Activated CD8-positive, alpha-beta memory T cell treated with anti-CD3 and anti-CD28 coated beads for 48 hours (primary cell): Measurements from ENCODE around the gene METTL3.
A peak's percentile ranks its signal among the peaks of the same experiment; 100 is the strongest.

ENCODE experiments used
- DNase-seq, 3 experiments: peaks; one replicate each; pipeline ENCODE4 v3.0.0-alpha.2; 2020; ENCODE audit warnings: low read depth in 2 of 3, low spot score in 2 of 3

METTL3 gene

GRCh38 chr14:21527318-21527679, 16.2 kb upstream of the METTL3 start:
- no peak for DNase-seq

- no peak for DNase-seq
Measured at GRCh38 chr14:21526672-21527317, 15.7 kb upstream of the METTL3 start.

- peak in 2 of 3 experiments; percentile 23 to 55 for DNase-seq
Measured at GRCh38 chr14:21525962-21526671, 15.0 kb upstream of the METTL3 start, which contains the start of gene SALL2. SALL2 (minus strand) TSS chr14:21526346; CDS start chr14:21526127, 219 bp downstream.

- DNase-seq = no peak
Measured at GRCh38 chr14:21525571-21525961, 14.4 kb upstream of the METTL3 start.

- no peak for DNase-seq
Measured at GRCh38 chr14:21524575-21525490, 13.7 kb upstream of the METTL3 start.

GRCh38 chr14:21523203-21523602, 12.1 kb upstream of the METTL3 start:
- no peak for DNase-seq

GRCh38 chr14:21521501-21521900, 10.4 kb upstream of the METTL3 start:
- no peak for DNase-seq

GRCh38 chr14:21520767-21521166, 9.6 kb upstream of the METTL3 start:
- DNase-seq = no peak

GRCh38 chr14:21518725-21519124, 7.6 kb upstream of the METTL3 start:
- no peak for DNase-seq

- DNase-seq = no peak
Measured at GRCh38 chr14:21514341-21514740, 3.2 kb upstream of the METTL3 start.

GRCh38 chr14:21509432-21510143, 1.6 kb downstream of the METTL3 start:
- no peak for DNase-seq

GRCh38 chr14:21506557-21506956, 4.6 kb downstream of the METTL3 start:
- no peak for DNase-seq

GRCh38 chr14:21505012-21505553, 6.1 kb downstream of the METTL3 start:
- DNase-seq = no peak

- DNase-seq = no peak
Measured at GRCh38 chr14:21503376-21503775, 7.8 kb downstream of the METTL3 start.

GRCh38 chr14:21501568-21501967, 9.6 kb downstream of the METTL3 start:
- DNase-seq = no peak

- DNase-seq = no peak
Measured at GRCh38 chr14:21498540-21499526, 12.3 kb downstream of the METTL3 start.

- no peak for DNase-seq
Measured at GRCh38 chr14:21496453-21496852, 14.7 kb downstream of the METTL3 start.

GRCh38 chr14:21494902-21495762, 16.0 kb downstream of the METTL3 start:
- no peak for DNase-seq

- no peak for DNase-seq
Measured at GRCh38 chr14:21486640-21487087, 24.5 kb downstream of the METTL3 start.
